Measurements from ENCODE around the gene CDK10.

DNA sequence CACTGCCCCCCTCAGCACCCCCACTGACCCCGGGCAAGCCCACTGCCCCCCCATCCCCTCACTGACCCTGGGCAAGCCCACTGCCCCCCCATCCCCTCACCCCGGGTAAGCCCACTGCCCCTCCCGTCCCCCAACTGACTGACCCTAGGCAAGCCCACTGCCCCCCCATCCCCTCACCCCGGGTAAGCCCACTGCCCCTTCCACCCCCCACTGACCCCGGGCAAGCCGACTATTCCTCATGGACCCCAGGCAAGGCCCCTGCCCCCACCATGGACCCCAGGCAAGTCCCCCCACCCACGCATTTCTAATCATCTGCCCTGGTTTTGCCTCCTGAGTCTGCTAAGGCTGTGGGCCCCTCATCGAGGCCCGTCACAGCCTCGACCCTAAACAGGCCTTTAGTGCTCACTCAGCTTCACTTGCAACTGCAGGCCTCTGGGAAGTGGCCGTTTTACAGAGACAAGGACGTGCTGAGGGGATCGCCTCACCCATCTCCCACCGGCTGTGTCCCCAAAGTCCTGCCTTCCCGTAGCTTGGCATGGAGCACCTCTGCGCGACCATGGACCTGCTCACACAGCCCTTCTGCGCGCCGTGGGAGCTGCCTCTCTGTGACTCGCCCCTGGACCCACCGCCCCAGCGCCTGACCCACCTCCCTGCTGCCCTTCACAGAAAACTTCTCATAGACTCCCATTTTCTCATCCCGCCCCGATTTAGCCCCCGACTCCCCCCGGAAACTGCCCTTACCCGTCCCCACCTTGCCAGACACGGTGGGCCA is 30.6 kb downstream of the CDK10 start:
- TF ChIP-seq, protein P1, sequence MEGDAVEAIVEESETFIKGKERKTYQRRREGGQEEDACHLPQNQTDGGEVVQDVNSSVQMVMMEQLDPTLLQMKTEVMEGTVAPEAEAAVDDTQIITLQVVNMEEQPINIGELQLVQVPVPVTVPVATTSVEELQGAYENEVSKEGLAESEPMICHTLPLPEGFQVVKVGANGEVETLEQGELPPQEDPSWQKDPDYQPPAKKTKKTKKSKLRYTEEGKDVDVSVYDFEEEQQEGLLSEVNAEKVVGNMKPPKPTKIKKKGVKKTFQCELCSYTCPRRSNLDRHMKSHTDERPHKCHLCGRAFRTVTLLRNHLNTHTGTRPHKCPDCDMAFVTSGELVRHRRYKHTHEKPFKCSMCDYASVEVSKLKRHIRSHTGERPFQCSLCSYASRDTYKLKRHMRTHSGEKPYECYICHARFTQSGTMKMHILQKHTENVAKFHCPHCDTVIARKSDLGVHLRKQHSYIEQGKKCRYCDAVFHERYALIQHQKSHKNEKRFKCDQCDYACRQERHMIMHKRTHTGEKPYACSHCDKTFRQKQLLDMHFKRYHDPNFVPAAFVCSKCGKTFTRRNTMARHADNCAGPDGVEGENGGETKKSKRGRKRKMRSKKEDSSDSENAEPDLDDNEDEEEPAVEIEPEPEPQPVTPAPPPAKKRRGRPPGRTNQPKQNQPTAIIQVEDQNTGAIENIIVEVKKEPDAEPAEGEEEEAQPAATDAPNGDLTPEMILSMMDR (IDR thresholded peaks at IDR 0.05; ENCODE audit: insufficient read depth, low read length), result no peak
- TF ChIP-seq POLR2AphosphoS5 (IDR thresholded peaks at IDR 0.05; ENCODE audit: low read depth) (no peak), GABPA (IDR thresholded peaks at IDR 0.05; ENCODE audit: low read depth) (no peak)
